ENCODE measurements around the gene ZNF639. TPM values are rescaled to one million over a fixed set of nuclear protein-coding genes. Genes with fewer than 3 reads are reported as not detected.

ZNF639 gene
- total and polyA plus RNA-seq, 9 of the 15 experiments (the other 6 are each of a cell fraction or from before 2014, with no cell fraction given), result 17.6 to 88.1 (median 53.7) TPM

DNA sequence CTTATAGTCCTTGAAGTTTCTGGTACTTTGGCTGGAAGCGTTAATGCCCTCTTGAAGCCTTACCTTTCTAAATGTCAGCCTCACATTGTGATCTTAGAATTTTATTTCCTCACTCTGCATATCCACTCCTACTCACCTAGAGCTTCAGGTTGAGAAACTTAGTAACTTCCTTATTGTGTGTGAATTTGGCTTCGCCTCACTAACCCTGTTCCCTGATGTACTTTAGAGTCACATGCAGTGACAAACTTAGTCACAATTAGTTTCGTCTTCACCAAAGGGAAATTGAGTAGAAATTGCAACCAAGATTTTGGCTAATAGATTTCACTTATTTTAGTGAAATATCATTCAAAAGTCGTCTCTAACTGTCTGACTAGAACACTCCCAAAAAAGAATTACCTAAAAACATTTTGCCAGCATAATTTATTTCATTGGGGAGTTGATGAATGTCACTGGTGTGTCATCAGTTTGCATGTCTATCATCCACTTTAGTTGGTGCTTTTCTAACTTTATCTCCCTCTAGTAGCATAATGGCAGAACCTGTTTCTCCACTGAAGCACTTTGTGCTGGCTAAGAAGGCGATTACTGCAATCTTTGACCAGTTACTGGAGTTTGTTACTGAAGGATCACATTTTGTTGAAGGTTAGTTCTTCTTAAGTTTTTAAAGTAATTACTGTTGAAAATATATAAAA lies 25.6 kb downstream of the ZNF639 start:
- peak; percentile 75 for FAIRE-seq
- 13% methylated on average over 5 of the region's 5 CpGs for WGBS (ENCODE audit: insufficient coverage, low coverage, missing lambda C conversion rate)

More for the DNA sequence above, 25.6 kb downstream of the ZNF639 start:
- peak overlapping the region; percentile 78 to 91 for H3K9ac ChIP-seq (ENCODE audit: insufficient read depth in 1 of 2, low read depth in 2 of 2, low read length in 2 of 2)
- DNase-seq (ENCODE audit: extremely low read depth in 1 of 4, low spot score in 3 of 4) (peak in 2 of 4 experiments; percentile 16 to 35), ATAC-seq (peak; percentile 31)
- H3K27me3 ChIP-seq (ENCODE audit: control insufficient read depth in 2 of 2, insufficient read depth in 2 of 2, low read length in 2 of 2), result no peaks in the 10 kb centered on the region
- peak overlapping the region; percentile 87 for H3K27ac ChIP-seq (ENCODE audit: extremely low read depth, low read depth, low read length)
- peak overlapping the region; percentile 81 for H3K4me3 ChIP-seq
- TF ChIP-seq ZNF274 (IDR thresholded peaks at IDR 0.05; ENCODE audit: borderline replicate concordance, low read depth, low read length) (no peak), ZBTB7A (IDR thresholded peaks at IDR 0.05; ENCODE audit: borderline replicate concordance, control insufficient read depth, low read depth, low read length) (no peak), ZNF561 (CRISPR knock-in tag; conservative IDR thresholded peaks at IDR 0.05) (no peak), FOXA3 (CRISPR knock-in tag; conservative IDR thresholded peaks at IDR 0.05 in 1 of 2, IDR thresholded peaks at IDR 0.05 in 1 of 2) (no peak), HSF4 (CRISPR knock-in tag; IDR thresholded peaks at IDR 0.05; ENCODE audit: borderline replicate concordance) (0 out of 2 replicates have a peak, but pooled peaks have one; percentile 32), MEIS2 (IDR thresholded peaks at IDR 0.05; ENCODE audit: partially characterized antibody) (peak; percentile 52)
- TF ChIP-seq, protein P1, sequence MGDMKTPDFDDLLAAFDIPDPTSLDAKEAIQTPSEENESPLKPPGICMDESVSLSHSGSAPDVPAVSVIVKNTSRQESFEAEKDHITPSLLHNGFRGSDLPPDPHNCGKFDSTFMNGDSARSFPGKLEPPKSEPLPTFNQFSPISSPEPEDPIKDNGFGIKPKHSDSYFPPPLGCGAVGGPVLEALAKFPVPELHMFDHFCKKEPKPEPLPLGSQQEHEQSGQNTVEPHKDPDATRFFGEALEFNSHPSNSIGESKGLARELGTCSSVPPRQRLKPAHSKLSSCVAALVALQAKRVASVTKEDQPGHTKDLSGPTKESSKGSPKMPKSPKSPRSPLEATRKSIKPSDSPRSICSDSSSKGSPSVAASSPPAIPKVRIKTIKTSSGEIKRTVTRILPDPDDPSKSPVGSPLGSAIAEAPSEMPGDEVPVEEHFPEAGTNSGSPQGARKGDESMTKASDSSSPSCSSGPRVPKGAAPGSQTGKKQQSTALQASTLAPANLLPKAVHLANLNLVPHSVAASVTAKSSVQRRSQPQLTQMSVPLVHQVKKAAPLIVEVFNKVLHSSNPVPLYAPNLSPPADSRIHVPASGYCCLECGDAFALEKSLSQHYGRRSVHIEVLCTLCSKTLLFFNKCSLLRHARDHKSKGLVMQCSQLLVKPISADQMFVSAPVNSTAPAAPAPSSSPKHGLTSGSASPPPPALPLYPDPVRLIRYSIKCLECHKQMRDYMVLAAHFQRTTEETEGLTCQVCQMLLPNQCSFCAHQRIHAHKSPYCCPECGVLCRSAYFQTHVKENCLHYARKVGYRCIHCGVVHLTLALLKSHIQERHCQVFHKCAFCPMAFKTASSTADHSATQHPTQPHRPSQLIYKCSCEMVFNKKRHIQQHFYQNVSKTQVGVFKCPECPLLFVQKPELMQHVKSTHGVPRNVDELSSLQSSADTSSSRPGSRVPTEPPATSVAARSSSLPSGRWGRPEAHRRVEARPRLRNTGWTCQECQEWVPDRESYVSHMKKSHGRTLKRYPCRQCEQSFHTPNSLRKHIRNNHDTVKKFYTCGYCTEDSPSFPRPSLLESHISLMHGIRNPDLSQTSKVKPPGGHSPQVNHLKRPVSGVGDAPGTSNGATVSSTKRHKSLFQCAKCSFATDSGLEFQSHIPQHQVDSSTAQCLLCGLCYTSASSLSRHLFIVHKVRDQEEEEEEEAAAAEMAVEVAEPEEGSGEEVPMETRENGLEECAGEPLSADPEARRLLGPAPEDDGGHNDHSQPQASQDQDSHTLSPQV (IDR thresholded peaks at IDR 0.05), result 0 out of 2 replicates have a peak, but pooled peaks have one; percentile 13
- TF ChIP-seq, protein P2, sequence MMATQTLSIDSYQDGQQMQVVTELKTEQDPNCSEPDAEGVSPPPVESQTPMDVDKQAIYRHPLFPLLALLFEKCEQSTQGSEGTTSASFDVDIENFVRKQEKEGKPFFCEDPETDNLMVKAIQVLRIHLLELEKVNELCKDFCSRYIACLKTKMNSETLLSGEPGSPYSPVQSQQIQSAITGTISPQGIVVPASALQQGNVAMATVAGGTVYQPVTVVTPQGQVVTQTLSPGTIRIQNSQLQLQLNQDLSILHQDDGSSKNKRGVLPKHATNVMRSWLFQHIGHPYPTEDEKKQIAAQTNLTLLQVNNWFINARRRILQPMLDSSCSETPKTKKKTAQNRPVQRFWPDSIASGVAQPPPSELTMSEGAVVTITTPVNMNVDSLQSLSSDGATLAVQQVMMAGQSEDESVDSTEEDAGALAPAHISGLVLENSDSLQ (IDR thresholded peaks at IDR 0.05), result peak; percentile 84
- ChIA-PET CTCF (ENCODE audit: low intra/inter-chr PET ratio) (interaction anchor here (0.9 kb wide), 1 partner anchor 280 kb away, joined by 3 read pairs; no protein-coding TSS in a partner anchor), POLR2A (interaction anchor here (0.7 to 1.3 kb wide), 3 partner anchors 12 to 138 kb away, joined by 3 to 6 read pairs (median 4); no protein-coding TSS in a partner anchor)
- no peaks in the 10 kb centered on the region for H3K9me3 ChIP-seq (replicated peaks; ENCODE audit: control insufficient read depth, insufficient read depth, low read depth, low read length)
- intact Hi-C loops (cut with micrococcal nuclease), result no loop called here
- H3K36me3 ChIP-seq (ENCODE audit: control insufficient read depth, insufficient read depth, low read length), result peaks cover 42% of the 10 kb centered on the region; the same call in 2 of the 3 replicates
- peaks cover 35% of the 10 kb centered on the region for H3K79me2 ChIP-seq (ENCODE audit: control insufficient read depth, insufficient read depth, low read length)
- BruUV-seq (replicated peaks), result TSS peak; percentile 70
- no peaks in the 10 kb centered on the region for H4K20me1 ChIP-seq (replicated peaks; ENCODE audit: control insufficient read depth, insufficient read depth, low read length)
- peaks cover 8 to 19% of the 10 kb centered on the region in 2 experiments; a peak in 4 of 5 replicates for H3K4me1 ChIP-seq (replicated peaks in 1 of 2; ENCODE audit: control insufficient read depth in 2 of 2, insufficient read depth in 2 of 2, low read length in 2 of 2)
- no peaks in the 10 kb centered on the region for H3K9me1 ChIP-seq (ENCODE audit: control insufficient read depth, insufficient read depth, low read length)
- H2AFZ ChIP-seq (ENCODE audit: low read depth, low read length), result peak overlapping the region; percentile 100
- in situ Hi-C loops (cut with MboI), result no loop called here
- H3K4me2 ChIP-seq (ENCODE audit: insufficient read depth, low read length), result peak overlapping the region; percentile 97

Data from K562 (cell line).